Cardiac fibroblast (primary cell): Measurements from ENCODE around the gene TNFRSF6B.
"Not testable (repeated sequence)": the region's sequence is repeated elsewhere in the genome, so short reads cannot be mapped to it uniquely, and the experiment has no call there.

Experiments
- DNase-seq, 2 donors: peaks; one replicate each; pipeline versions ENCODE4 v3.0.0 to v3.0.0-alpha.2; 2010; ENCODE audit warnings: low read depth in 2 of 2
- H3K4me3 ChIP-seq, 2 donors: replicated peaks in 1 of 2; 1 replicate in 1 of 2; 2 replicates in 1 of 2; pipeline ENCODE4 v1.5.1; 2011; ENCODE audit warnings: low read depth in 2 of 2, low read length in 2 of 2, mild to moderate bottlenecking in 2 of 2, moderate library complexity in 1 of 2
- CTCF ChIP-seq: IDR thresholded peaks from one replicate; pipeline ENCODE4 v1.5.1; 2011; ENCODE audit warnings: low read depth, mild to moderate bottlenecking, low read length, inconsistent platforms

TNFRSF6B gene

GRCh38 chr20:63718996-63719395 is 22.5 kb downstream of the TNFRSF6B start:
- DNase-seq = no peak
- no peak overlapping the region for H3K4me3 ChIP-seq
- no peak for TF ChIP-seq CTCF

- H3K4me3 ChIP-seq = not testable (repeated sequence)
- DNase-seq = peak in 1 of 2 donors; percentile 51
Observed at GRCh38 chr20:63722967-63723622, 26.6 kb downstream of the TNFRSF6B start.

GRCh38 chr20:63730189-63730733 is 33.8 kb downstream of the TNFRSF6B start:
- H3K4me3 ChIP-seq, DNase-seq: not testable (repeated sequence)

GRCh38 chr20:63731410-63731809 is 35.0 kb downstream of the TNFRSF6B start:
- no peak for TF ChIP-seq CTCF
- no peak overlapping the region for H3K4me3 ChIP-seq
- no peak for DNase-seq

- no peak overlapping the region for H3K4me3 ChIP-seq
- DNase-seq = no peak
Observed at GRCh38 chr20:63732118-63733095, 36.0 kb downstream of the TNFRSF6B start.

GRCh38 chr20:63733117-63733516 is 36.7 kb downstream of the TNFRSF6B start:
- no peak overlapping the region for H3K4me3 ChIP-seq
- no peak for DNase-seq
- TF ChIP-seq CTCF = no peak

More at GRCh38 chr20:63732118-63733095, 36.0 kb downstream of the TNFRSF6B start:
- no peak for TF ChIP-seq CTCF

GRCh38 chr20:63733579-63734081 is 37.2 kb downstream of the TNFRSF6B start:
- no peak for DNase-seq
- TF ChIP-seq CTCF = no peak

More at GRCh38 chr20:63733579-63734081, 37.2 kb downstream of the TNFRSF6B start:
- no peak overlapping the region for H3K4me3 ChIP-seq
